Mesothelial cell of epicardium (in vitro differentiated cells): ENCODE results near the gene MAP1S. TPM values are rescaled to one million over a fixed set of nuclear protein-coding genes. Genes with fewer than 3 reads are reported as not detected.

Experiments used
- DNase-seq, 2 experiments: peaks; one replicate each; pipeline ENCODE4 v3.0.0; 2021; ENCODE audit warnings: low spot score in 2 of 2; ENCODE audit not compliant: unreplicated experiment in 2 of 2
- H3K27ac Mint-ChIP-seq: 2 replicates; pipeline ENCODE4 v1.8.0; 2021; ENCODE audit warnings: mixed read lengths
- H3K27me3 Mint-ChIP-seq: 2 replicates; pipeline ENCODE4 v1.8.0; 2021; ENCODE audit warnings: low read depth, mixed read lengths
- H3K36me3 Mint-ChIP-seq: 2 replicates; pipeline ENCODE4 v1.8.0; 2021; ENCODE audit warnings: mixed read lengths
- H3K4me1 Mint-ChIP-seq: 2 replicates; pipeline ENCODE4 v1.8.0; 2021; ENCODE audit warnings: mixed read lengths
- H3K4me3 Mint-ChIP-seq: 2 replicates; pipeline ENCODE4 v1.8.0; 2021; ENCODE audit warnings: mild to moderate bottlenecking, moderate library complexity, mixed read lengths
- H3K9me3 Mint-ChIP-seq: 2 replicates; pipeline ENCODE4 v1.8.0; 2021; ENCODE audit warnings: mixed read lengths
- total RNA-seq: library from RNA; stranded (reverse); gene quantifications from 3 replicates; pipeline ENCODE4 v1.2.1, GENCODE V29; 2021
- TF ChIP-seq, protein P1 (sequence below): fragments of 200-600 bp; sonication (generic); IDR thresholded peaks from one replicate; pipeline ENCODE4 v1.5.0; 2021; ENCODE audit warnings: antibody characterized with exemption; ENCODE audit not compliant: unreplicated experiment

Gene MAP1S
- total RNA-seq, 1 donor from 2014 or later = 66.1 TPM

GRCh38 chr19:17755443-17755890 is 36.2 kb downstream of the MAP1S start:
- H3K9me3 Mint-ChIP-seq = no peaks in the 10 kb centered on the region
- no peak overlapping the region for H3K4me3 Mint-ChIP-seq
- no peaks in the 10 kb centered on the region for H3K4me1 Mint-ChIP-seq
- TF ChIP-seq, protein P1, sequence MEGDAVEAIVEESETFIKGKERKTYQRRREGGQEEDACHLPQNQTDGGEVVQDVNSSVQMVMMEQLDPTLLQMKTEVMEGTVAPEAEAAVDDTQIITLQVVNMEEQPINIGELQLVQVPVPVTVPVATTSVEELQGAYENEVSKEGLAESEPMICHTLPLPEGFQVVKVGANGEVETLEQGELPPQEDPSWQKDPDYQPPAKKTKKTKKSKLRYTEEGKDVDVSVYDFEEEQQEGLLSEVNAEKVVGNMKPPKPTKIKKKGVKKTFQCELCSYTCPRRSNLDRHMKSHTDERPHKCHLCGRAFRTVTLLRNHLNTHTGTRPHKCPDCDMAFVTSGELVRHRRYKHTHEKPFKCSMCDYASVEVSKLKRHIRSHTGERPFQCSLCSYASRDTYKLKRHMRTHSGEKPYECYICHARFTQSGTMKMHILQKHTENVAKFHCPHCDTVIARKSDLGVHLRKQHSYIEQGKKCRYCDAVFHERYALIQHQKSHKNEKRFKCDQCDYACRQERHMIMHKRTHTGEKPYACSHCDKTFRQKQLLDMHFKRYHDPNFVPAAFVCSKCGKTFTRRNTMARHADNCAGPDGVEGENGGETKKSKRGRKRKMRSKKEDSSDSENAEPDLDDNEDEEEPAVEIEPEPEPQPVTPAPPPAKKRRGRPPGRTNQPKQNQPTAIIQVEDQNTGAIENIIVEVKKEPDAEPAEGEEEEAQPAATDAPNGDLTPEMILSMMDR = no peak
- H3K27ac Mint-ChIP-seq = no peak overlapping the region
- DNase-seq = no peak
- H3K36me3 Mint-ChIP-seq = no peaks in the 10 kb centered on the region
- H3K27me3 Mint-ChIP-seq = peaks cover 2% of the 10 kb centered on the region

GRCh38 chr19:17755977-17756670 is 36.8 kb downstream of the MAP1S start:
- H3K36me3 Mint-ChIP-seq = no peaks in the 10 kb centered on the region
- TF ChIP-seq, protein P1 = no peak
- no peaks in the 10 kb centered on the region for H3K4me1 Mint-ChIP-seq
- no peak overlapping the region for H3K4me3 Mint-ChIP-seq
- H3K9me3 Mint-ChIP-seq = no peaks in the 10 kb centered on the region
- H3K27ac Mint-ChIP-seq = no peak overlapping the region
- H3K27me3 Mint-ChIP-seq = peaks cover 2% of the 10 kb centered on the region
- no peak for DNase-seq

- H3K27me3 Mint-ChIP-seq = peaks cover 2% of the 10 kb centered on the region
- H3K27ac Mint-ChIP-seq = no peak overlapping the region
- no peak for DNase-seq
- H3K4me1 Mint-ChIP-seq = no peaks in the 10 kb centered on the region
- H3K9me3 Mint-ChIP-seq = no peaks in the 10 kb centered on the region
- H3K36me3 Mint-ChIP-seq = no peaks in the 10 kb centered on the region
- H3K4me3 Mint-ChIP-seq = no peak overlapping the region
- TF ChIP-seq, protein P1 = no peak
Observed at GRCh38 chr19:17757125-17757524, 37.8 kb downstream of the MAP1S start.

- Mint-ChIP-seq H3K27me3 (peaks cover 2% of the 10 kb centered on the region), H3K9me3 (no peaks in the 10 kb centered on the region), H3K4me3 (no peak overlapping the region), H3K36me3 (no peaks in the 10 kb centered on the region), H3K4me1 (no peaks in the 10 kb centered on the region), H3K27ac (no peak overlapping the region)
- no peak for DNase-seq
- TF ChIP-seq, protein P1 = no peak
Observed at GRCh38 chr19:17758515-17758914, 39.2 kb downstream of the MAP1S start.

- H3K27ac Mint-ChIP-seq = no peak overlapping the region
- no peak for DNase-seq
- H3K9me3 Mint-ChIP-seq = no peaks in the 10 kb centered on the region
- H3K36me3 Mint-ChIP-seq = no peaks in the 10 kb centered on the region
- H3K4me3 Mint-ChIP-seq = no peak overlapping the region
- H3K4me1 Mint-ChIP-seq = no peaks in the 10 kb centered on the region
- peaks cover 2% of the 10 kb centered on the region for H3K27me3 Mint-ChIP-seq
- TF ChIP-seq, protein P1 = no peak
Observed at GRCh38 chr19:17761148-17761547, 41.9 kb downstream of the MAP1S start.
